ELF-1 (cell line): ENCODE measurements around the gene AHCYL2.
"Not testable (repeated sequence)": the region's sequence is repeated elsewhere in the genome, so short reads cannot be mapped to it uniquely, and the experiment has no call there.

Experiments used
- DNase-seq: peaks from one replicate; pipeline ENCODE4 v3.0.0-alpha.2; 2016; ENCODE audit warnings: low read depth, low spot score

AHCYL2 gene

DNA sequence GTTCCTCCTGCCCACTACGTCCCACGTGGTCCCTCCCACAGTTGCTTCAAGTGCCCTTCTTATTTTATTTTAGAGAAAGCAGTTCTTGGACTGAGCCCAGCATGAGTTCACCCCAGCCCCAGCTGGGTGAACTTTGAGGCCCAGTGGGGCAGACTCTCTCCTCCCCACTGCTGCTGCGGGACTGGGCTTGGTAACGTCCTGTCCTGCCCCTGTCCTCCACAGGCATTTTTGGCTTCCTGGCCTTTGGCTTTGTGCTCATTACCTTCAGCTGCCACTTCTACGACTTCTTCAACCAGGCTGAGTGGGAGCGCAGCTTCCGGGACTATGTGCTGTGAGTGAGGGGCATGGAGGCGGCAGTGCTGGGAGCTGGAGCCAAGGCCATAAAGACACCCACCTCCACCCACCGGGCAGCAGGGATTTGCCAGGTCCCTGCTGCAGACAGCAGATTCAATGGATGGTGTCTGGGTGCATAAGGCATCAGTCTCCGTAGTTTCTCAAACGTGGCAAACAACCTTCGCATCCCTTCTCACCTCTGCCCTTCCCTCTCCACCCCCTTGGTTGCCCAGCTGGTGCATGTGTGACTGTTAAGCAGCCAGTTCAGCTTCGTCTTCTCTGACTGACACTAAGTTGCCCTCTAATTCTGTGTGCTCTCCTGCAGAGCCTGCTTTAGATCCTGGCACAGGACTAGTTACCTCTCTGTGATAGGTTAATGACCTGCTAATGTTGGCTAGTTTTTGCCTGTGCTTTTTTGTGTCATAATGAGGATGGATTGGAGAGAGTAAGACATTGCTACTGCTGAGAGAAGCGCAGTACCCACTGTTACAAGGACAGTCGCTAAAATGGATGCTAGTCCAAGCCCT lies 15.5 kb upstream of the AHCYL2 start:
- DNase-seq, result no peak

GRCh38 chr7:129210256-129210988 lies 14.4 kb upstream of the AHCYL2 start:
- peak; percentile 70 for DNase-seq

DNA sequence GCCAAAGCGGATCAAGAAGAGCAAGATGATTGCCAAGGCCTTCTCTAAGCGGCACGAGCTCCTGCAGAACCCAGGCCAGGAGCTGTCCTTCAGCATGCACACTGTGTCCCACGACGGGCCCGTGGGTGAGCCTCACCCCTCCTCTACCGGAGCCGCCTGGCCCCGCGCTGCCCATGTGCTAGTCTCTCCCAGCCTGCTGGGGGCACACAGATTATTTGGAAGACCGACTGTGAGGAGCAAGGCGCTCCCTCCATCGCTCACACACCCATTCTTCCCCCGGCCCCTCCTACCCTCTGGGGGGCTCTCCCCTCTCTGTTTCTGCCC lies 13.9 kb upstream of the AHCYL2 start:
- no peak for DNase-seq

DNA sequence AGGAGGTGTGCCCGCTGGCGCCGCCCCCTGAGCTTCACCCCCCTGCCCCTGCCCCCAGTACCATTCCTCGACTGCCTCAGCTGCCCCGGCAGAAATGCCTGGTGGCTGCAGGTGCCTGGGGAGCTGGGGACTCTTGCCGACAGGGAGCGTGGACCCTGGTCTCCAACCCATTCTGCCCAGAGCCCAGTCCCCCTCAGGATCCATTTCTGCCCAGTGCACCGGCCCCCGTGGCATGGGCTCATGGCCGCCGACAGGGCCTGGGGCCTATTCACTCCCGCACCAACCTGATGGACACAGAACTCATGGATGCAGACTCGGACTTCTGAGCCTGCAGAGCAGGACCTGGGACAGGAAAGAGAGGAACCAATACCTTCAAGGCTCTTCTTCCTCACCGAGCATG lies 12.7 kb upstream of the AHCYL2 start:
- no peak for DNase-seq

DNA sequence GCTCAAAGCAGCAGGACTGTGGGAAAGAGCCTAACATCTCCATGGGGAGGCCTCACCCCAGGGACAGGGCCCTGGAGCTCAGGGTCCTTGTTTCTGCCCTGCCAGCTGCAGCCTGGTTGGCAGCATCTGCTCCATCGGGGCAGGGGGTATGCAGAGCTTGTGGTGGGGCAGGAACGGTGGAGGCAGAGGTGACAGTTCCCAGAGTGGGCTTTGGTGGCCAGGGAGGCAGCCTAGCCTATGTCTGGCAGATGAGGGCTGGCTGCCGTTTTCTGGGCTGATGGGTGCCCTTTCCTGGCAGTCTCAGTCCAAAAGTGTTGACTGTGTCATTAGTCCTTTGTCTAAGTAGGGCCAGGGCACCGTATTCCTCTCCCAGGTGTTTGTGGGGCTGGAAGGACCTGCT lies 12.2 kb upstream of the AHCYL2 start:
- no peak for DNase-seq

GRCh38 chr7:129213828-129214227 lies 11.0 kb upstream of the AHCYL2 start:
- peak; percentile 90 for DNase-seq

DNA sequence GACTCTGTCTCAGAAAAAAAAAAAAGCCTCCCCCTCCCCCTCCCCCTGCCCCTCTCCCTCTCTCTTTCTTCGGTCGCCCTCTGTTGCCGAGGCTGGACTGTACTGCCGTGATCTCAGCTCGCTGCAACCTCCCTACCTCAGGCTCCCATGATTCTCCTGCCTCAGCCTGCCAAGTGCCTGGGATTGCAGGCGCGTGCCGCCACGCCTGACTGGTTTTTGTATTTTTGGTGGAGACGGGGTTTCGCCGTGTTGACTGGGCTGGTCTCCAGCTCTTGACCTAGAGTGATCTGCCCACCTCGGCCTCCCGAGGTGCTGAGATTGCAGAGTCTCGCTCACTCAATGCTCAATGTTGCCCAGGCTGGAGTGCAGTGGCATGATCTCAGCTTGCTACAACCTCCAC lies 9.1 kb upstream of the AHCYL2 start:
- not testable (repeated sequence) for DNase-seq

DNA sequence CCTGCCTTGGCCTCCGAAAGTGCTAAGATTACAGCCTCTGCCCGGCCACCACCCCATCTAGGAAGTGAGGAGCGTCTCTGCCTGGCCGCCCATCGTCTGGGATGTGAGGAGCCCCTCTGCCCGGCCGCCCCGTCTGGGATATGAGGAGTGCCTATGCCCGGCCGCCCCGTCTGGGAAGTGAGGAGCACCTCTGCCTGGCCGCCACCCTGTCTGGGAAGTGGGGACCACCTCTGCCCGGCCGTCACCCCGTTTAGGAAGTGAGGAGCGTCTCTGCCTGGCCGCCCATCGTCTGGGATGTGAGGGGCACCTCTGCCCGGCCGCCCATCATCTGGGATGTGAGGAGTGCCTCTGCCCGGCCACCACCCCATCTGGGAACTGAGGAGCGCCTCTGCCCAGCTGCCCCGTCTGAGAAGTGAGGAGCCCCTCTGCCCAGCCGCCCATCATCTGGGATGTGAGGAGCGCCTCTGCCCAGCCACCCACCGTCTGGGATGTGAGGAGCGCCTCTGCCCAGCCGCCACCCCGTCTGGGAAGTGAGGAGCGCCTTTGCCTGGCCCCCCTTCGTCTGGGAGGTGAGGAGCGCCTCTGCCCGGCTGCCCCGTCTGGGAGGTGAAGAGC lies 8.6 kb upstream of the AHCYL2 start:
- not testable (repeated sequence) for DNase-seq

GRCh38 chr7:129216821-129217416 lies 7.9 kb upstream of the AHCYL2 start:
- DNase-seq, result not testable (repeated sequence)

- DNase-seq, result peak; percentile 90
Measured at GRCh38 chr7:129218514-129219062, 6.2 kb upstream of the AHCYL2 start.

- DNase-seq, result not testable (repeated sequence)
Measured at GRCh38 chr7:129219166-129219565, 5.7 kb upstream of the AHCYL2 start.

- DNase-seq, result no peak
Measured at GRCh38 chr7:129222064-129222463, 2.8 kb upstream of the AHCYL2 start.

GRCh38 chr7:129225206-129225930 lies 538 bp downstream of the AHCYL2 start:
- peak; percentile 73 for DNase-seq

DNA sequence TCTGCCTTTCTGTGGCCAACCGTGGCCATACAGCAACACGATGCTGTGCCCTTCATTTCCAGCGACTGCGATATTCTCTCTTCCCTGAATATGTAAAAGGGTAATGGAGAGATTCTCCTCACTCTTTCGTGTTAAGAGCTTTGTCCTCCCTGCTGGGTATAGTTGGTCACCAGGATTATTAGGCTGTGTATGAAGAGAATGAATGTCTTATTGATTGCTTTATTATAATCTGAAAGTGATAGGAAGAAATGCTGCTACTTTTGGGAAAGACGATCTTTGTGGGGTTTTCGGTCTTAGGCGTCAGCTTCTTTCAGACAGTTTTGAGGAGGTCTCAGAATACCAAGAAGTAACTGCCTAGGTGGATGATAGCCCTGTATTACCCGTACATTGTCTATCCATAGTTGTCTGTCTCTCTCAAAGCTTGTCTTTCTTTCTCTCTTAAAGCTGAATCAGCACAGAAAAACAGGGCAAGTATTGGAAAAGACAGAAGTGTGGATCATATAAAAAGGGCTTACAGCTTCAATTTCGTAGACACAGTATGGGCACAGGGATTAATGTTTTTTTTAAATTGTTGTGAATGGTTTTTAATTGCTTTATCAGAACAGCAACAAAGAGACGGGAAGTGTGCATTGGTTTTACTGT lies 1.2 kb downstream of the AHCYL2 start:
- DNase-seq, result no peak

- DNase-seq, result no peak
Measured at GRCh38 chr7:129227646-129228578, 3.1 kb downstream of the AHCYL2 start.

GRCh38 chr7:129228633-129229032 lies 3.8 kb downstream of the AHCYL2 start:
- no peak for DNase-seq

DNA sequence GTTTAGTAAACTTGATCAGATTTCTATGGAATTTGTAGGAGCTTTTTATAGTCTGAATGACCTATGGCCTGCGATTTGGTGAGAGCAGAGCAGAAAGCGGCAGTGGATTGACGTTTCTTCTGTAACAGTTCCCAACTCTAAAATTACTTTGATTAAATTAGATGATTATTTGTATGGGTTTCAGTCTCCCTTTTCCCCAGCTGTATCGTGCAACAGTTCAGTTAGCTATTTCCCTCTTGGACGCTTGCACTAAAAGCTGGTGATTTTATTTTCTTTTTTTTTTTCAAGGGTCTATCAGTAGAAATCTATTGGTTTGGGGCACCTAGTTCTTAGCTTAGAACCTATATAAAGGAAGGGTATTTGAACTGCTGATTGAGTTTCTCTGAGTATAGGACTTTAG lies 6.8 kb downstream of the AHCYL2 start:
- DNase-seq, result no peak

DNA sequence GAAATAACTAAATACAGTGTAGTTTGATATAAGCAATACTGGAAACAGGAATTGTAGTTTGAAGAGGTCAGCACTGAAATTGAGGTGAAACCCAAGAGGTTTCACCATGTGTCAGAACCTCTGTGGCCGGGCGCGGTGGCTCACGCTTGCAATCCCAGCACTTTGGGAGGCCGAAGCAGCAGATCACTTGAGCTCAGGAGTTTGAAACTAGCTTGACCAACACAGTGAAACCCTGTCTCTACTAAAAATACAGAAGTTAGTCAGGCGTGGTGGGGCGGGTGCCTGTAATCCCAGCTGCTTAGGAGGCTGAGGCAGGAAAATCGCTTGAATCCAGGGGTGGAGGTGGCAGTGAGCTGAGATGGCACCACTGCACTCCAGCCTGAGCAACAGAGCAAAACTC lies 13.7 kb downstream of the AHCYL2 start:
- DNase-seq, result no peak

DNA sequence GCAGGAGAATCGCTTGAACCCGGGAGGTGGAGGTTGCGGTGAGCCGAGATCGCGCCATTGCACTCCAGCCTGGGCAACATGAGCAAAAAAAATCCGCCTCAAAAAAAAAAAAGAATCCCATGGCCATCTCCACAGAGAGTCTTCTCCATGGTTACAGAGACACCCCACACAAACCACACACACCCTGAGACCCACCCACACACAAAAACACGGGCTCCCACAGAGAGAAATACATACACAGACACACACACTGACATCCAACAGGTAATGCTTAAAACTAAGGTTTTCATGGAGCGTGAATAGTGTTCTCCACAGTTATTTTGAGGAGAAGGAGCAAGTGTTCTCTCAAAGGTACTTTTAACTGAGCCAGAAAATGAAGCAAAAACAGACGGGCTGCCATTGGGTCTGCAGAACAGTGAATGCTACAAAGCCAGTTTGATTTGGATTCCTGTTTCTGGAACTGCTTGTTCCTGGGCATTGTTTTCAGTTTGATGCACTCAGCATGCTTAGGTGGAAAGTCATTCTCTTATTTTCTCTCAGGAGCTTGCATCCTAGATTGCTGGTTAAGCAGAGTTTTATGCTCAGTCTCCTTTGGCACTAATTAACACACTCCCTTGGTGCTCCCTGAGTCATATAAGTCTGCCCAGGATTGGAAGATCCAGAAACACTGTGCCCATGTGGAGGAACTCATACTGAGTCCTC lies 15.4 kb downstream of the AHCYL2 start:
- no peak for DNase-seq
